Measurements from ENCODE around the gene MPZ.

Gene MPZ

DNA sequence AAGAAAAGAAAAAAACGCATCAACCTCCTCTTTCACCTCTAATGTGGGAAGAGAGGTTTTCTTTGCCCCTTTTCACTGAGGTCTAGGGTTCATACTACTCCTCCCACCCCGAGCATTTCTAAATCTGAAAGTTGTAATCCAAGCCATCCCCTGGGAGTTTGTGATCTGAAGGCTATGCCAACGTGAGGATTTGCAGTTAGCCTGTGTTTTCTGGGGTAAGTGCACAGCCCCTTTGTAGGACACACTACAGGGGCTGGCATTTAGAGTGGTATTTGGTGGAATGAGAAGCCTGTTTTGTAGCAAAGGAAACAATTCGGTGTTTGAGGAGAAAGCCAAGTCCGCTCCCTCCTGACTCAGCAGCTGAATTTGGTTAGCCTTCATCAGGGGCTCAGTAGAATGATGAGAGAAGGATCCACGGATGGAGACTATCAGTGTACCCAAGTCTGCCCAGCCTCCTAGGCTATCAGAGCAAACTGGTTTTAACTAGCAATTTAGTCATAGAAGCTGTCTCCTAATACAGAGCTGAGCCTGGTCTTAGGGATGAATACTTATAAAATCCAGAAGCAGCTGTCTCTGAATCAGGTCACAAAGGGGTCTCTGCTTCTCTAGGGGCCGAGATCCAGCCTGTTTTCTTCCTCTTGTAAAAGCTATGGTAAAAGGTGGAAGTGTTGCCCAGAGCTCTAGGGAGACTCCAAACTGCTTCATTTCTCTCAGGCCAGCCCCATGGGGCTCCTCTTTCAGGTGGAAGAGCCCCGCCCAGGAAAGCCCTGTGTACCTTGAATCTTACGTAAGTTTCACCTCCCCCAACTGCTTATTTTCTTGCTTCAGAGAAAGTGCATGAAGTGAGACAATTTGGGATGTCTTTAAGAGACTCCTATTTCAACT is 49.1 kb downstream of the MPZ start:
- POLR2A ChIA-PET: no interaction called here
- H3K9me3 ChIP-seq (ENCODE audit: control insufficient read depth, insufficient read depth, low read depth, low read length): no peaks in the 10 kb centered on the region
- H3K4me3 ChIP-seq (ENCODE audit: low read depth, low read length): no peak overlapping the region
- H3K4me1 ChIP-seq (ENCODE audit: control insufficient read depth, insufficient read depth, low read length): peaks cover 6% of the 10 kb centered on the region; the same call in 1 of the 2 replicates
- CTCF ChIA-PET: interaction anchor here (0.6 to 2.5 kb wide), 7 partner anchors 8 to 122 kb away, joined by 3 to 11 read pairs (median 5); partner anchors contain the start of genes SDHC and TOMM40L
- TF ChIP-seq ZNF221 (tag by site-specific recombination; IDR thresholded peaks at IDR 0.05; ENCODE audit: borderline replicate concordance) (no peak), HOXA7 (CRISPR knock-in tag; IDR thresholded peaks at IDR 0.05; ENCODE audit: borderline replicate concordance) (no peak), ZNF10 (tag by site-specific recombination; IDR thresholded peaks at IDR 0.05) (peak; percentile 32; the same call in 1 of the 2 replicates), ZBTB17 (tag by site-specific recombination; IDR thresholded peaks at IDR 0.05) (peak; percentile 82), GLIS1 (tag by site-specific recombination; IDR thresholded peaks at IDR 0.05) (0 out of 2 replicates have a peak, but pooled peaks have one; percentile 14), ZNF624 (tag by site-specific recombination; IDR thresholded peaks at IDR 0.05) (no peak)
- H3K36me3 ChIP-seq (ENCODE audit: control insufficient read depth in 2 of 2, insufficient read depth in 1 of 2, low read length in 2 of 2): no peaks in the 10 kb centered on the region
- no peak overlapping the region for H3K27ac ChIP-seq (ENCODE audit: extremely low read depth, low read depth, low read length)

DNA sequence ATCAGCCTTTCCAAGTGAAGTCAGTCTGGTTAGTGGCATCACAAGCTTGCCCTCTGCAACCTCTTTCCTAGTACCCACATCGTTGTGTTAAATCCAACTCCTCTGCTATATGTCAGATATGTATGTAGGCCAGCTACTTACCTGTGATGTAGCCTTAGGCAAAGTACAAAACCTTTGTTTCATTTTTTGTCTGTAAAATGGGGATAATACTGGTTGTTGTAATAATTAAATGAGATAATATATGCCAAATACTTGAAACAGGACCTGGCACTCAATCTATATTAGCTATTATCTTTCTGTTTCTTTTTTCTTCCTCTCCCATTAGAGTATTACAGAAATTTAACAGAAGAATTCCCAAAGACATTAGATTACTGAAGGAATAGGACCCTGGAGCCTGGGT is 50.0 kb downstream of the MPZ start:
- Histone ChIP-seq H3K4me1 (ENCODE audit: control insufficient read depth, insufficient read depth, low read length) (peaks cover 6% of the 10 kb centered on the region; the same call in 1 of the 2 replicates), H3K27ac (ENCODE audit: extremely low read depth, low read depth, low read length) (no peak overlapping the region), H3K36me3 (ENCODE audit: control insufficient read depth in 2 of 2, insufficient read depth in 1 of 2, low read length in 2 of 2) (no peaks in the 10 kb centered on the region), H3K4me3 (ENCODE audit: low read depth, low read length) (no peak overlapping the region), H3K9me3 (ENCODE audit: control insufficient read depth, insufficient read depth, low read depth, low read length) (no peaks in the 10 kb centered on the region)
- ChIA-PET CTCF (interaction anchor here (0.6 to 2.5 kb wide), 3 partner anchors 9 to 103 kb away, joined by 3 to 11 read pairs (median 3); partner anchors contain the start of gene TOMM40L), POLR2A (interaction anchor here (2.1 kb wide), 1 partner anchor 12 kb away, joined by 6 read pairs; no protein-coding TSS in a partner anchor)
- TF ChIP-seq ZNF514 (tag by site-specific recombination; IDR thresholded peaks at IDR 0.05): no peak
- TF ChIP-seq ZNF664 (tag by site-specific recombination; IDR thresholded peaks at IDR 0.05): peak; percentile 98

GRCh38 chr1:161259345-161259702 is 50.4 kb downstream of the MPZ start:
- ChIA-PET POLR2A (interaction anchor here (1.1 to 2.1 kb wide), 2 partner anchors 11 to 33 kb away, joined by 3 to 6 read pairs; partner anchors contain the start of gene TOMM40L), CTCF (interaction anchor here (0.6 to 2.5 kb wide), 3 partner anchors 33 to 103 kb away, joined by 3 to 11 read pairs (median 3); partner anchors contain the start of gene TOMM40L)
- Histone ChIP-seq H3K9me3 (ENCODE audit: control insufficient read depth, insufficient read depth, low read depth, low read length) (no peaks in the 10 kb centered on the region), H3K4me1 (ENCODE audit: control insufficient read depth, insufficient read depth, low read length) (peaks cover 6% of the 10 kb centered on the region; the same call in 1 of the 2 replicates), H3K27ac (ENCODE audit: extremely low read depth, low read depth, low read length) (no peak overlapping the region), H3K4me3 (ENCODE audit: low read depth, low read length) (no peak overlapping the region), H3K36me3 (ENCODE audit: control insufficient read depth in 2 of 2, insufficient read depth in 1 of 2, low read length in 2 of 2) (no peaks in the 10 kb centered on the region)
- TF ChIP-seq ZNF248 (tag by site-specific recombination; IDR thresholded peaks at IDR 0.05) (no peak), ZNF664 (tag by site-specific recombination; IDR thresholded peaks at IDR 0.05) (no peak), ZNF148 (tag by site-specific recombination; IDR thresholded peaks at IDR 0.05; ENCODE audit: borderline replicate concordance) (no peak), KLF1 (tag by site-specific recombination; IDR thresholded peaks at IDR 0.05) (no peak), ZNF24 (tag by site-specific recombination; IDR thresholded peaks at IDR 0.05) (no peak), ZBTB8A (tag by site-specific recombination; IDR thresholded peaks at IDR 0.05) (no peak), MZF1 (tag by site-specific recombination; IDR thresholded peaks at IDR 0.05; ENCODE audit: borderline replicate concordance) (no peak), WT1 (tag by site-specific recombination; IDR thresholded peaks at IDR 0.05) (no peak), ZIC2 (tag by site-specific recombination; IDR thresholded peaks at IDR 0.05) (no peak), ZBTB1 (tag by site-specific recombination; IDR thresholded peaks at IDR 0.05) (no peak), ZNF514 (tag by site-specific recombination; IDR thresholded peaks at IDR 0.05) (no peak)
- TF ChIP-seq, protein P1, sequence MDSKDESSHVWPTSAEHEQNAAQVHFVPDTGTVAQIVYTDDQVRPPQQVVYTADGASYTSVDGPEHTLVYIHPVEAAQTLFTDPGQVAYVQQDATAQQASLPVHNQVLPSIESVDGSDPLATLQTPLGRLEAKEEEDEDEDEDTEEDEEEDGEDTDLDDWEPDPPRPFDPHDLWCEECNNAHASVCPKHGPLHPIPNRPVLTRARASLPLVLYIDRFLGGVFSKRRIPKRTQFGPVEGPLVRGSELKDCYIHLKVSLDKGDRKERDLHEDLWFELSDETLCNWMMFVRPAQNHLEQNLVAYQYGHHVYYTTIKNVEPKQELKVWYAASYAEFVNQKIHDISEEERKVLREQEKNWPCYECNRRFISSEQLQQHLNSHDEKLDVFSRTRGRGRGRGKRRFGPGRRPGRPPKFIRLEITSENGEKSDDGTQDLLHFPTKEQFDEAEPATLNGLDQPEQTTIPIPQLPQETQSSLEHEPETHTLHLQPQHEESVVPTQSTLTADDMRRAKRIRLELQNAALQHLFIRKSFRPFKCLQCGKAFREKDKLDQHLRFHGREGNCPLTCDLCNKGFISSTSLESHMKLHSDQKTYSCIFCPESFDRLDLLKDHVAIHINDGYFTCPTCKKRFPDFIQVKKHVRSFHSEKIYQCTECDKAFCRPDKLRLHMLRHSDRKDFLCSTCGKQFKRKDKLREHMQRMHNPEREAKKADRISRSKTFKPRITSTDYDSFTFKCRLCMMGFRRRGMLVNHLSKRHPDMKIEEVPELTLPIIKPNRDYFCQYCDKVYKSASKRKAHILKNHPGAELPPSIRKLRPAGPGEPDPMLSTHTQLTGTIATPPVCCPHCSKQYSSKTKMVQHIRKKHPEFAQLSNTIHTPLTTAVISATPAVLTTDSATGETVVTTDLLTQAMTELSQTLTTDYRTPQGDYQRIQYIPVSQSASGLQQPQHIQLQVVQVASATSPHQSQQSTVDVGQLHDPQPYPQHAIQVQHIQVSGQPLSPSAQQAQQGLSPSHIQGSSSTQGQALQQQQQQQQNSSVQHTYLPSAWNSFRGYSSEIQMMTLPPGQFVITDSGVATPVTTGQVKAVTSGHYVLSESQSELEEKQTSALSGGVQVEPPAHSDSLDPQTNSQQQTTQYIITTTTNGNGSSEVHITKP (tag by site-specific recombination; IDR thresholded peaks at IDR 0.05): no peak
